Left renal cortex interstitium (tissue), 4 donors: ENCODE measurements around the gene PPIA. TPM values are rescaled to one million over a fixed set of nuclear protein-coding genes. Genes with fewer than 3 reads are reported as not detected.
"Not testable (repeated sequence)": the region's sequence is repeated elsewhere in the genome, so short reads cannot be mapped to it uniquely, and the experiment has no call there.

Source experiments
- DNase-seq, 4 donors: peaks; one replicate each; pipeline ENCODE4 v3.0.0-alpha.2; 2013; ENCODE audit warnings: low read depth in 4 of 4, low spot score in 2 of 4, missing footprints in 1 of 4
- polyA plus RNA-seq, 4 donors: library from polyadenylated mRNA; unstranded; fragments of 120-200 nt; gene quantifications; one replicate each; pipeline ENCODE4 v1.2.1, GENCODE V29; 2013; ENCODE audit not compliant: insufficient read length in 4 of 4

Gene PPIA
- polyA plus RNA-seq, 4 donors, result 1,131 to 1,465 (median 1,320) TPM

DNA sequence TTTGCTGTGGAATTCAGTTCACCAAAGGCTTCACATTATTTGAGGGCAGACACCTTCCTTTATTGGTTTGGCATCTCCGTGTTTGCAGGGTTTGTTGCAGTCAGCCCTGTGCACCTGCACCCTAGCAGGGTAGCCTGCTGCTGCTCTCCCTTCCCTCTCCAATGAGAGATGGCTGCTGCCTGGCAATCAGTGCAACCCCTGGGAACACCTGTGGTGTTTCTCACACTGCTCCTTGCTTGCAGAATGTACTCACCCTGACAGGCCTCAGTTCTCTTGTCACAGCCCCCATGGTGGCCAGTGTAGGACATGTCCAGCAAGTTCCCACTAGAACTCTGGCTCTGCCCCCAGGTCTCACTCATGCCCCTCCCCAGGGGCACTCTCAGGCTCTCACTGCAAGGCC lies 12.1 kb upstream of the PPIA start:
- DNase-seq, result no peak

DNA sequence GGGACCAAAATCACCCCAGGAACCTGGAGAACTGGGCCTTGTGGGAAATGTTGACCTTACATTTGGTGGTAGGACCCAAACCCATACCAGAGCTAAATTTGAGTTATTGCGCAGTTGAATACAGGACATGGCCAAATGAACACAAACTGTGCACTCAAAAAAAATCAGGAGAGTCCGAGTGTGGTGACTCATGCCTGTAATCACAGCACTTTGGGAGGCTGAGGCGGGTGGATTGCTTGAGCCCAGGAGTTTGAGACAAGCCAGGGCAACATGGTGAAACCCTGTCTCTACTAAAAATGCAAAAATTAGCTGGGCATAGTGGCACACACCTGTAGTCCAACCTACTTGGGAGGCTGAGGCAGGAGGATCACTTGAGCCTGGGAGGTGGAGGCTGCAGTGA lies 11.3 kb upstream of the PPIA start:
- DNase-seq, result not testable (repeated sequence)

DNA sequence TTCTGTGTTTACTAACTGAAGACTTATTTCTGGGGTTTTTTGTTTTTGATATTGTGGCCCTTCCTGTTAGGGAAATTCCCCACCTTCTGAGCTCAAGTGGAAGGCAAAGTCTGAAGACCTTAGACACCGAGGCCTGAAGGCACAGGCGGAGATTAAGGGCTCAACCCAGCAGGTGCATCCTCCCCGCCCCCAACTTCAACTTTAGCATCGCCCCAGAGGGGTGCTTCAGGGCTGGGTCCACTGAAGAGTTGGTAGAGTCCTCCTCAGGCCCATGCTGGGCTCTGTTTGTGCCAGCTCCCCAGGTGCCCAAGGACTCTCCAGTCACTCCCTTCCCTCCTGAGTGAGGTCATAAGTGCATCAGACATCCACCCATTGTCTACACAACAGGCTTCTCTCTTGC lies 9.4 kb upstream of the PPIA start:
- DNase-seq, result no peak

DNA sequence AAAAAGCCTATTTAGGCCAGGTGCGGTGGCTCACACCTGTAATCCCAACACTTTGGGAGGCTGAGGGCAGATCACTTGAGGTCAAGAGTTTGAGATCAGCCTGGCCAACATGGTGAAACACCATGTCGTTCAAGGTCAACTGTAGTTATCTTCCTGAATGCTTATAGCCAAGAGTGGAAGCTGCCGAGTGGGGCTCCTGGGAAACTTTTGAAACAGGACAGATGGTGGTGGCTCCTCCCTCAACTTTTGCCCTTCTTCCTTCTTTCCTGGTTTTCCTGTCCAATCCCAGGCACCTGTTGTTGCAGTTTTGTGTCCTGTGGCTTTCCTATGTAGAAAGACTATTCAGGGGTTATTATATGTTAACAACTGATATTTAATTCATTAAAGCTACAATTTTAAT lies 8.7 kb upstream of the PPIA start:
- no peak for DNase-seq

DNA sequence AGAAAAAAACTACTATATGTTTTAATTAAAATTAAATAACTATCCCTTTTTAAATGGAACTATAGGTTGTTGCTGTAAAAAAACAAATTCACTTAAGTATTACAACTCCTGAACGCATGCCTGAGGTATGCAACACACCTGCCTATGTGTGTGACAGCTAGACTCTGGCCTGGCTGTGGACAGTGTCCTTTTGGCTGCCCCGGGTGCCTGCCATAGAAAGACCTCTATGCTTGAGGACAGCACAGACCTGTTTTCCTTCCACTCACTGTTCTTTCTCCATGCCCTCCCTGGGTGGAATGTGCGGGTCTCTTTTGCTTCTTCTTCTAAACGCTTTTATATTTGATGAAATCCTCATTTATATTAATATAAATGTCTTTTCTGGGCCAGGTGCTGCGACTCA lies 6.5 kb upstream of the PPIA start:
- DNase-seq, result no peak

DNA sequence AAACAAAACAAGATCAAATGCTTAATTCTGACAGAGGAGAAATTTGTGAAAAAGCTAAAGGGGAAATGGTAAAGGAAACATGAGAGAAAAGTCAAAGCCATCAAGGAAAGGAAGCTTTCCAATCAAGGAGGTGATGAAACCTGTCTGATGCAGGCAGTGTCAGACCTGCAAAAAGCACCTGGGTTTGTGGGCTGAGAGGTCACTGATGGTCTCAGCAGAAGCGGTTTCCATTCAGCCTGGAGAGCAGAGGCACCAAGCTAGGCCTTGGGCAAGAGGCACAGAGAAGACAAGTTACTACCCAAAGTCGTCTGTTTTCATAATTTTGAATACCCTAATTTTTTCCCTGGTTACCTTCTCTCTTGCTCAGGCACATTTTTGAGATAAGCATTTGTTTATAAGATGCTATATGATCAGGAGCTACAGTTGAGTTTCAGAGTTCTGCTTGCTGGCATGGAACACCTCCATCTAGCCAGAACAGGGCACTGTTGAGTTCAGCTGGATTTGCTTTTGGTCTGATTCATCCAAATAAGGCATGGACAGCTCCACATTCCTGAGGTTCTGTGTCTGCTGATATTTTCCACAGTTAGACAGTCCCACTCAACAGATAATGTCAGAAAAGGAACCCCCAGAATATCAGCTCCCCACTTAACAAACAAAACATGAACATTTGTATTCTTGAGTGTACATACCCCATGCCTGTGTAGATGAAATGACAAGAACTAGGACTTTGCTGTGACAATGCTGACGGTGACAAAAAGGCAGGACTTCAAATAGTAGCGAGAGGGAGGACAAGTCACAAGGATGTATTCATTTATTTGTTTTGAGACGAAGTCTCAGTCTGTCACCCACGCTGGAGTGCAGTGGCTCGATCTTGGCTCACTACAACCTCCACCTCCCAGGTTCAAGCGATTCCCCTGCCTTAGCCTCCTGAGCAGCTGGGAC lies 4.9 kb upstream of the PPIA start:
- no peak for DNase-seq

DNA sequence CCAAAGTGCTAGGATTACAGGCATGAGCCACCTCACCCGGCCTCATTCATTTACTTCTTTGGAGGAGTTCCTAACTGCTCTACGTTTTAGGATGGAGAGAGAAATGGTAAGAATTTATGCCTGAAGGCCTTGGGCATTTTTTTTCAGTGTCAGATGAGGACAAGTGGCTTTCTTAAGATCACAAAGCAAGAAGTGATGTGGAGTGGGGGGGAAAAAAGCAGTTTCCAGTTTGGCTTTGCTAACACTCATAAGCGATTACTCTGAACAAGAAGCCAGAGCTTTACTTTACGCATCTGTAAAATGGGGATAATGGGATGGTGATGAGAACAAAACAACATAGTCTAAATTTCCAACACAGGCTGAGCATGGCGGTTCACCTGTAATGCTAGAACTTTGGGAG lies 2.6 kb upstream of the PPIA start:
- no peak for DNase-seq

DNA sequence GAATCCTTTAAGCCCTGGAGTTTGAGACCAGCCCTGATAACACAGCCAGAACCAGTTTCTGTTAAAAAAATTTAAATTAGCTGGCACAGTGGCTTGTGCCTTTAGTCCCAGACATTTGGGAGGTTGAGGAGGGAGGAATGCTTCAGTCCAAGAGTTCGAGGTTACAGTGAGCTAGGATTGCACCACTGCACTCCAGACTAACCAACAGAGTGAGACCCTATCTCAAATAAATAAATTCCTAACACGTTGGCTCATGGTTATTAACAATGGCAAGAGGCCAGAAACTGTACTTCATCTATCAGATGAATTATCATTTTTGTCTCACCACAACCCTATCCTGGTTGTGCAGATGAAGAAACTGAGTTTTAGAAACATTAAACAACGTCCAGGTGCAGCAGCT lies 2.1 kb upstream of the PPIA start:
- DNase-seq, result no peak

DNA sequence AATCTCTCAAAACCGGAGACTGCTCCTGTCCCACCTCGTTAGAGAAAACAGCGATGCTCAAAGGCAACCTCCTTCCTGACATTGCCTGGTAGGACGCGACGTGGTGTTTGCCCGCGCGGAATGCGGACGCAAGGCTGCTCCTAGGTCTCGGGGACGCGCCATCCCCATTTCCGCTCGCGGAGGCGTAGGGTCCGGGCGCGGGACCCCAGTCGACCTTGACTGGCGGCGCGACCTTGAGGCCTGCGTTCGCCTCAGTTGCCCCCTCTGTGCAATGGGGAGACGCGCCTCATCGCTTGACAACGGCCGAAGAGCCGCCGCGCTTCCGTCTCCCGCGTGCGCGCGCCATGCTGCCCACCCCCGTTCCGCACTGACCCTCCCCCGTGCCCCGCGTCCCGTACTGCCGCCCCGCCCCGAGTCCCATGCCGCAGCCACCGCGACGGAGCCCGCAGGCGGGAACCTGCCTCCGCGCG lies 412 bp upstream of the PPIA start:
- peak in 3 of 4 donors; percentile 18 to 45 (median 37) for DNase-seq

DNA sequence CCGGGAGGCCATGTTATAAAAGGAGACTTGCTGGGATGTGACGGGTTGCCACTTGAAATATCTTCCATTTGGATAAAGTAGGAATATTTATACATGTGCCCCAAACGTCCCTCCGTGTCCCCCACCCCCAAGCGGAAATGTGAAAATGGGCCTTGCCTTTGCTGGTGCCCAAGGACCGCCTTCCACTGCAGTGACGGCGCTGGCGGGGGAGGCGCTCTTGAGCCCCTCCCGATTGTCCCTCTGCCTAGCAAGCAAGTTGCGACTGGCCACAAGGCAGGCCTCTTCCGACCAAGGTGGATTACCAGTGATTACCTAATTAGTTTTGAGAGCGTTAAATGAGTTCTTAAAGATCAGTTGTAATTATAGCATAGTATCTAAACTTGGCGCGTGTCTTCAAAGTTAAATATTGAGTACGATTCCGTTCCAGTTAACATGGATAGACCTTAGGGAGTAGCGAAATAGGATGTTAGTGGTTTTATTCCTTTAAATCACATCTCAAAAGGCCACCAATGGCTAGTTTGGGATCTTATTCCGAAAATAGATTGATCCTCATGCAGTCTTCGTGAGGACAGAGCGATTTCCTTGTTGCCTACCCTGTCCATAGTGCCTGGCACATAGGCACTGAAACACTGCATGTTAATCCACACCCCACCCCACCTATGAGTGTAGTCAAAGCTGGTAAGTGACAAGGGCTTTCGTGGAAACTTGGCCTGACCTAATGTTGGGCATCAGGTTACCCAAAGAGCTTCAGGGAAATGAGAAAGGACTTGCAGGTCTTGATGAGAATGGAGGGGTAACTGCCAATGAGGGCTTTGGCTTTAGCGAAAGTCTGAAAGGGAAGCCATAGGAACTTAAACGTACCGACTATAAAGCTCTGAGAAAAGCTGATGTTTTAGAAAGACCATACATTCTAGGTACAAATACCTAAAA lies 1.1 kb downstream of the PPIA start:
- peak in 3 of 4 donors; percentile 70 to 83 (median 77) for DNase-seq

DNA sequence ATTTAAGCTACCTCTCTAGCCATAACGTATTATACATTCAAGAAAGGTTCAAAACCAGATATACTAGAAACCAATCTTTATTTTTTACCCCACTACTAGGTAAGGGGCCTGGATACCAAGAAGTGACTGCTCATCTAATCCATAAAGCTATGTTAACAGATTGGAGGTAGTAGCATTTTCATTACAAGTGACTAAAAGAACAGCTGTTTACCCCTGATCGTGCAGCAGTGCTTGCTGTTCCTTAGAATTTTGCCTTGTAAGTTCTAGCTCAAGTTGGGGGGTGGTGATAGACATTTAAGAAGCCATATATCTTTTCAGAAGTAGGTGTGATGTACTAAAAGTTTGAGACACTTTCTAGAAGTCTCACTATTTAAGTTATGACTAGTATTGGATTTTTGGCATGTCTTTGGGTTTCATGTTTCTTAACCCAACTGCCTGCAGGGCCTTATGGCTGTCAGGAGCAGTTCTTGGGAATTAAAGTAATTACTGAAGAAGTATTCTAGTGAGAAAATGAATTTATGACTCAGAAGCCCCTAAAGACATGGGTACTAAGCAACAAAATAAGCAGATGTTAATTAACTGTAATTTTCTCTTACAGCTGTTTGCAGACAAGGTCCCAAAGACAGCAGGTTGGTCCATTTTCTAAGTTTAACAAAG lies 2.3 kb downstream of the PPIA start:
- DNase-seq, result no peak

DNA sequence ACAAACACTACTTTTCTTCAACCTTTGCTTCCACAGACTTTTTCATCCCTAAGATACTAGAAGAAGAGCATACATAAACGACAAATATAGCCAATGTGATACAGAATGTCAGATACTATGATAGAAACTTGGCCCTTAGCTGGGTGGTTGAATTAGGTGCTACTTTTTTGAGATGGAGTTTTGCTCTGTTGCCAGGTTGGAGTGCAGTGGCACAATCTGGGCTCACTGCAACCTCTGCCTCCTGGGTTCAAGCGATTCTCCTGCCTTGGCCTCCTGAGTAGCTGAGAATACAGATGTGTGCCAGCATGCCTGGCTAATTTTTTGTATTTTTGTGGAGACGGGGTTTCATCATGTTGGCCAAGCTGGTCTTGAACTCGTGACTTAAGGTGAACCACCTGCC lies 3.5 kb downstream of the PPIA start:
- no peak for DNase-seq

DNA sequence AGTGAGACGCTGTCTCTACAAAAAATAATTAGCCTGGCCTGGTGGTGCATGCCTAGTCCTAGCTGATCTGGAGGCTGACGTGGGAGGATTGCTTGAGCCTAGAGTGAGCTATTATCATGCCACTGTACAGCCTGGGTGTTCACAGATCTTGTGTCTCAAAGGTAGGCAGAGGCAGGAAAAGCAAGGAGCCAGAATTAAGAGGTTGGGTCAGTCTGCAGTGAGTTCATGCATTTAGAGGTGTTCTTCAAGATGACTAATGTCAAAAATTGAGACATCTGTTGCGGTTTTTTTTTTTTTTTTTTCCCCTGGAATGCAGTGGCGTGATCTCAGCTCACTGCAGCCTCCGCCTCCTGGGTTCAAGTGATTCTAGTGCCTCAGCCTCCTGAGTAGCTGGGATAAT lies 5.4 kb downstream of the PPIA start:
- DNase-seq, result no peak

DNA sequence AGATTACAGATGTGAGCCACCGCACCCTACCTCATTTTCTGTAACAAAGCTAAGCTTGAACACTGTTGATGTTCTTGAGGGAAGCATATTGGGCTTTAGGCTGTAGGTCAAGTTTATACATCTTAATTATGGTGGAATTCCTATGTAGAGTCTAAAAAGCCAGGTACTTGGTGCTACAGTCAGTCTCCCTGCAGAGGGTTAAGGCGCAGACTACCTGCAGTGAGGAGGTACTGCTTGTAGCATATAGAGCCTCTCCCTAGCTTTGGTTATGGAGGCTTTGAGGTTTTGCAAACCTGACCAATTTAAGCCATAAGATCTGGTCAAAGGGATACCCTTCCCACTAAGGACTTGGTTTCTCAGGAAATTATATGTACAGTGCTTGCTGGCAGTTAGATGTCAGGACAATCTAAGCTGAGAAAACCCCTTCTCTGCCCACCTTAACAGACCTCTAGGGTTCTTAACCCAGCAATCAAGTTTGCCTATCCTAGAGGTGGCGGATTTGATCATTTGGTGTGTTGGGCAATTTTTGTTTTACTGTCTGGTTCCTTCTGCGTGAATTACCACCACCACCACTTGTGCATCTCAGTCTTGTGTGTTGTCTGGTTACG lies 6.0 kb downstream of the PPIA start:
- no peak for DNase-seq

DNA sequence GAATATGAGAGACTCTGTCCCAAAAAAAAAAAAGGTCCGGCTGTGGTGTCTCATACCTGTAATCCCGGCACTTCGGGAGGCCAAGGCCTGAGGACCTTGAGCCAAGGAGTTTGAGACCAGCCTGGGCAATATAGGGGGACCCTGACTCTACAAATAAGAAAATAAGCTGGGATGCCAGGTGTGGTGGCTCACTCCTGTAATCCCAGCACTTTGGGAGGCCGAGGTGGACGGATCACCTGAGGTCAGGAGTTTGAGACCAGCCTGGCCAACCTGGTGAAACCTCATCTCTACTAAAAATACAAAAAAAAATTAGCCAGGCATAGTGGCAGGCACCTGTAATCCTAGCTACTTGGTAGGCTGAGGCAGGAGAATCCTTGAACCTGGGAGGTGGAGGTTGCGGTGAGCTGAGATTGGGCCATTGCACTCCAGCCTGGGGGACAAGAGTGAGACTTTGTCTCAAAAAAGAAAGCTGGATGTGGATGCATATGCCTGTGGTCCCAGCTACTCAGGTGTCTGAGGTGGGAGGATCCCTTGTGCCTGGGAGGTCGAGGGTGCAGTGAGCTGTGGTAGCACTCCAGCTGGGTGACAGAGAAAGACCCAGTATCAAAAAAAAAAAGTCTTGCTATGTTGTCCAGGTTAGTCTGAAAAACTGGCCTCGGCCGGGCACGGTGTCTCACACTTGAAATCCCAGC lies 7.5 kb downstream of the PPIA start:
- not testable (repeated sequence) for DNase-seq

DNA sequence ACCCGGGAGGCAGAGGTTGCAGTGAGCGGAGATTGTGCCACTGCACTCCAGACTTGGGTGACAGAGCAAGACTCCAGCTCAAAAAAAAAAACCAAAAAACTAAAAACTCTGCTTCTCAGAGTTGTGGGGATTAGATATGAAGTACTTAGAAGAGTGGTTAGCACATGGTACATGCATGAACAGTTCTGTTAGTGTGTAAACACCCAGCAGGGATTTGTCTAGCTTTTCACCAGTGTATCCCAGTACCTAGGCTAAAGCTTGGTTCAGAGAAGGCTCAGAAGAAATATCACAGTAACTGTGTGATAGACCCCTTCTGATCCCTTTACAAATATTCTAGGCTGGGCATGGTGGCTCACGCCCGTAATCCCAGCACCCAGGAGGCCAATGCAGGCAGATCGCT lies 9.5 kb downstream of the PPIA start:
- DNase-seq, result no peak

DNA sequence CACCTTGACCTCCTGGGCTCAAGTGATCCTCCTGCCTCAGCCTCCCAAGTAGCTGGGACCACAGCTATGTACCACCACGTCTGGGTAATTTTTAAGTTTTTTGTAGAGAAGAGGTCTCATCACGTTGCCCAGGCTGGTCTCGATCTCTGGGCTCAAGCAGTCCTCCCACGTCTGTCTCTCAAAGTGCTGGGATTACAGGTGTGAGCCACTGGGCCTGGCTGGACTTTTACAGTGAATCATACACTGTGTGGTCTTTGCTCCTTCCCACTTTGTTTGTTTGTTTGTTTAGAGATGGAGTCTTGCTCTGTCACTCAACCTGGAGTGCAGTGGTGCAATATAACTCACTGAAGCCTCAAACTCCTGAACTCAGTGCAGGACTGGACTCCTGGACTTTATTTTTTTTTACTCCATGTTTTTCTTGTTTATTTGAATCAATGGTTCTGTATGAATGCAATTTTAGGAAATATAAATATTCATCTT lies 12.5 kb downstream of the PPIA start:
- no peak for DNase-seq

DNA sequence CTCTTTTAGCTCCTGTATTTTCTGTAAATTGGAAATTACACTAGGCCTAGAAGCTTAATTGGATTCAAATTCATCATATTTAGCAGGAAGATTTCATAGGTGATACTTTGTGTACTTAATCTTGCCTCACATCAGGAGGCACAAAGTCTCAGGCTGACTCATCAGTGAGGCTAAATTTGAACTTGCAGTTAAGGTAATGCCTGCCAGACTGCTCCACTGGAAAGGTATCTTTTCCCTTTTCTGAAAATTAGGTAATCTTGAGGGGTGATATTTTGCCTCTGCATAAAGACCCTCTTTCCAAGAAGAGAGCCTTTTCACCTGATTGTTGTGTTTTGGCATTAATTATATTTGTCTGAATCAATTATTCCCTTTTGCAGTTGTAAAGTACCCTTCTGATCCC lies 14.6 kb downstream of the PPIA start:
- DNase-seq, result no peak

DNA sequence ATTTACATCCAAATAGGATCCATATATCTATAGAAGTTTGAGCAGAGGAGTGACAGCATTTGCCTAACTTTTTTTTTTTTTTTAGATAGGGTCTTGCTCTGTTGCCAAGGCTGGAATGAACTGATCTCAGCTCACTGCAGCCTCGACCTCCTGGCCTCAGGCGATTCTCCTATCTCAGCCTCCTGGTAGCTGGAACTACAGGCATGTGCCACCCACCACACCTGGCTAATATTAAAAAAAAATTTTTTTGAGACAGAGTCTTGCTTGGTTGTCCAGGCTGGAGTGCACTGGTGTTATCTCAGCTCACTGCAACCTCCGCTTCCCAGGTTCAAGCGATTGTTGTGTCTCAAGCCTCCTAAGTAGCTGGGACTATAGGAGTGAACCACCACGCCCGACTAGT lies 15.1 kb downstream of the PPIA start:
- no peak for DNase-seq

DNA sequence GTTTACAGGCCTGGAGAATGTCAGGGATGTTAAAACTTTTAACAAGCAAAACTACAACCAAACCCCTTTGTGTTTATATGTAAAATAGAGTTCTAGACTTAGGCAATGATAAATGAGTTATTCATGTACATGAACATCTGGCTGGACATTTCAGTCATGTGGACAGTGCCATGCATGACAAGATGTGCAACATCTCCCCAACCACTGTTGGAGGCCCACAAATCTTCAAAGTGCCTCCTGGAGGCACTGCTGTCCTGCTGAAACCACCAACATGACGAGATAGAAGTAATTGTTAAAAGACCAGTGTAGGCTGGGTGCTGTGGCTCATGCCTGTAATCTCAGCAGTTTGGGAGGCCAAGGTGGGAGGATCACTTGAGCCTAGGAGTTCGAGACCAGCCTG lies 18.4 kb downstream of the PPIA start:
- no peak for DNase-seq
